GM10266 (cell line): ENCODE data around the gene TTR.

Experiments
- DNase-seq: peaks from one replicate; pipeline ENCODE4 v3.0.0; 2012; ENCODE audit errors: extremely low spot score
- TF ChIP-seq, protein P1 (sequence below): IDR thresholded peaks from 2 replicates; pipeline ENCODE4 v1.5.1; 2012; ENCODE audit warnings: mild to moderate bottlenecking, low read depth; ENCODE audit not compliant: control insufficient read depth, insufficient read depth; ENCODE audit errors: missing control alignments

The TTR gene

DNA sequence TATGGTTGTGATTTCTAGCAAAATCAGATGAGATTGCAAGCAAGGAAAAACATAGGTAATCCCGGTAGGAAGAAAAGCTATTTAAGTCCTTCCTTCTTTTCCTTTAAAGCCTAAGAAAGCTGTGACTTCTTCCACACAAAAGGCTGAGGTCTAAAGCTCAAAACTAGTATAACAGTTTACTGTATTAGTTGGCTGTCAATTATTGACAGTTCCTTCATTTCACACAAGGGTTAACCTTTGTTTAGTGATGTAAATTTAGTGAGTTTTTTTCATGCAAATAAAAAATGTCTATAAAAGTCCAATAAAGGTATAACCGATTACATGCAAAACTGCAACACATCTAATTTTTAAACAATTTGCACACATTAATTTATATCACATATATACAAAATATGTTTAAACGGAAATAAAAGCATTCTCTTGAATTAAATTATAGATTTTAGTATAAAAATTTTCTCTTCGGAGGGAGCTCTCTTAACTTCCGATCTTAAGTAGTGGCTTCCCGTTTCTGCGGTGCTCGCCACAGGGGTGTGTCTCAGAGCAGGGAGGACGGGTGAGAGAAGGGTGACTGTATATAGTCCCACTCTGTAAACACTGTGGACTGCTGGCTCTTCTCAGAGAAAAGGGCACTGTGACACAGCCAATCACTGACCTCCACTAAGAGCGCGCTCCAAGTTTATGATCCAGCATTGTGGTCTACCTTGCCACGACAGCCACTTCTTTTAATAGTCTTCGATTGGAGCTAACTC, 33.4 kb downstream of the TTR start:
- DNase-seq: no peak
- TF ChIP-seq, protein P1, sequence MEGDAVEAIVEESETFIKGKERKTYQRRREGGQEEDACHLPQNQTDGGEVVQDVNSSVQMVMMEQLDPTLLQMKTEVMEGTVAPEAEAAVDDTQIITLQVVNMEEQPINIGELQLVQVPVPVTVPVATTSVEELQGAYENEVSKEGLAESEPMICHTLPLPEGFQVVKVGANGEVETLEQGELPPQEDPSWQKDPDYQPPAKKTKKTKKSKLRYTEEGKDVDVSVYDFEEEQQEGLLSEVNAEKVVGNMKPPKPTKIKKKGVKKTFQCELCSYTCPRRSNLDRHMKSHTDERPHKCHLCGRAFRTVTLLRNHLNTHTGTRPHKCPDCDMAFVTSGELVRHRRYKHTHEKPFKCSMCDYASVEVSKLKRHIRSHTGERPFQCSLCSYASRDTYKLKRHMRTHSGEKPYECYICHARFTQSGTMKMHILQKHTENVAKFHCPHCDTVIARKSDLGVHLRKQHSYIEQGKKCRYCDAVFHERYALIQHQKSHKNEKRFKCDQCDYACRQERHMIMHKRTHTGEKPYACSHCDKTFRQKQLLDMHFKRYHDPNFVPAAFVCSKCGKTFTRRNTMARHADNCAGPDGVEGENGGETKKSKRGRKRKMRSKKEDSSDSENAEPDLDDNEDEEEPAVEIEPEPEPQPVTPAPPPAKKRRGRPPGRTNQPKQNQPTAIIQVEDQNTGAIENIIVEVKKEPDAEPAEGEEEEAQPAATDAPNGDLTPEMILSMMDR: no peak

DNA sequence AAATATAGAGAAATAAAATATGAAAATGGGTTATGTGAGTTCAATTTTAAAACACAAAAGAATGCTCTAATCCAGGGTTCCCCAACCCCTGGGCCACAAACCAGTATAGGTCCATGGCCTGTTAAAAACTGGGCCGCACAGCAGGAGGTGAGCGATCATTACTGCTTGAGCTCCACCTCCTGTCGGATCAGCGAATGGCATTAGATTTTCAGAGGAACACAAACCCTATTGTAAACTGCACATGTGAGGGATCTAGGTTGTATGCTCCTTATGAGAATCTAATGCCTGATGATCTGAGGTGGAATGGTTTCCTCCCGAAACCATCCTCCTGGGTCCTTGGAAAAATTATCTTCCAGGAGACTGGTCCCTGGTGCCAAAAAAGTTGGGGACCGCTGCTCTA, 34.7 kb downstream of the TTR start:
- no peak for DNase-seq
- TF ChIP-seq, protein P1: no peak

DNA sequence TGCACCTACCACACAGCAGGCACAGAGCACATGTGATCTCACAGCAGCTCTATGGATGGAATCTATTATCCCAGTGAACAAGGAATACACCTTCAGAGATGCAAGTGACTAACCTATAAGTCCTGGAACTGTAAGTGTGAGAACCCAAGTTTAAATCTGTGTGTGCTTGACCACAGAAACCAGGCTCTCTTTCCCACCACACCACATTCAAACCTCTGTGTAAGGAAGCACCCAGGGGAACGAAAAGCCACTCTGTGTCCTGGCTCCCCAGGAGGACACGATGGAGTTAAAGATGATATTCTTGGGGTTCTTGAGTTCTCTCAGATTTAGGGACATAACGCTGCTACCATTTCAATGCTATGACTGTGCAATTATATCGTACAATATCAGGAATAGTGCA, 38.9 kb downstream of the TTR start:
- no peak for DNase-seq

DNA sequence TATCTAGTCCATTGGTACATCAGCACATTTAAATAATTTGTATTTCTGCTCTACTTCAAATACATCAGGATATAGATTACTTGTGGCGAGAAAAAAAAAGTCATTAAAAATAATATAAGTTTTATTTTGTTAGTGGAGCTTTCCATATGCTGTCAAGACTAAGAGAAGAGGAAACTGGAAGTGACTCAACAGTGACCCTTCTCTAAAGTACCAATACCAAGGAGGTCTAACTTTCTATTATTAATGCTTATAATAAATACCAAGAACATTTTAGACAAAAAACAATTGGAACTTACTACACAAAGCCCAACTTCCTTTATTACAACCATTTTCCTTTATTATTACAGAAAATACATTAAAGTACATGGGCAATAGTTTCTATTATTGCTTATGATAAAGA, 39.8 kb downstream of the TTR start:
- TF ChIP-seq, protein P1: no peak
- no peak for DNase-seq

More for the DNA sequence above, 38.9 kb downstream of the TTR start:
- TF ChIP-seq, protein P1: no peak

DNA sequence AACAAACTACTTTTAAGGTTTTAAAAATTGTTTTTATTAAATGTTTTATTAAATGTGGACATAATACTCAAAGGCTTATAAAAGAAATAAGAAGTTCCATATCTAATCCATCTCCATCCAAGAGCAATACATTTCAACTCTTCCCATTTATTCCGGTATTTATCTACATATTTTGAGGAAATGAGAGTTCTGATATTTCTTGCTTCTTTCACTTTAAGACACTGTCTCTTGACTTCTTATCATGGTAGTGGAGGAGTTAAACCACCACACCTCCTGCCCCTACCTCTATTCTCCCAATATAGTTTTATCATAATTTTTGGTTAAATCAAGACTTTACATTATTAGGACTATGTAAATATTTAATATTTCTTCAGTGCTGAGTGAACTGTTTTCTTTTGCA, 40.7 kb downstream of the TTR start:
- no peak for DNase-seq
- TF ChIP-seq, protein P1: no peak

DNA sequence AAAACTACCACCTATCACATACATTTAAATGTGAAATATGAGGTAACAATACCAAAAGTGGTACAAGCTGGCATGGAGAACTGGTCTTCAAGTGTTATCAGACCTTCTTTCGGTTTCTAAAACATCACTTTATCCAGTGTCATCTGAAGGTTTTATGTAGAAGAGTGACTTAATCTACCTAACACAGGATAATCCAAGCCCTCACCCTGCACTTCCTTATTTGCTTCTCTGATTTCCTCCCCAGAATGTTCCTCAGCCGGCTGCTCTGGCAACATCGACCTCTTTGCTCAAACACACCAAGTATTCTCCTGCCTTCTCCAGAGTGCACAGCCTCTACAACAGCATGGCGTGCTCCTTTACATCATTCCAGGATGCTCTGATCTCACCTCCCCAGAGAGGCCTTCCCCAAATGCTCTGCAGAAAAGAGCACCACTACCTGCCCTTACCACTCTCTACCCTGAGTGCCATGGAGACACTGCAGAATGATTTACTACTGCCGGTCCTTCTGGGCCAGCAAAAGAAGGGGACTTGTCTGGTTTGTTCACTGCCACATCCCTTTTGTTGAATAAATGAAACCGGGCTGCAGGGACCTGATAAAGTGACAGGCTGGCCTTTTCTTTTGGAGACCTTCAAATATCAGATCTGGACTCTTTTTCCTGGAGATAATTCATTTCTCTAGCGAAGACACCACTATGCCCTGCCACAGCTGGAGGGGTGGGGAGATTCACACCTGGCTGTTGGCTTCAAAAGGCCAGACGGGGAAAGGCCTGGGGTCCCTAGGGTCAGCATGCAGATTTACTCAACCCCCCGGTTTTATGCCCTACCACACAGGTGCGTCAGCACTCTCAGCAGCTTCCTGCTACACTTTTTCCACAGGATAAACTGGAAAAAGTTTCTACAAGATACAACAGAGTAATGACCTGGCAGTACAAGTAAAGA, 42.0 kb downstream of the TTR start:
- DNase-seq: no peak
- TF ChIP-seq, protein P1: no peak
